ENCODE data around the gene HOXA13. TPM values are rescaled to one million over a fixed set of nuclear protein-coding genes. Genes with fewer than 3 reads are reported as not detected.

Gene HOXA13
- total and polyA plus RNA-seq, 2 donors (not counting 1 experiment from before 2014, with no cell fraction given): not detected

DNA sequence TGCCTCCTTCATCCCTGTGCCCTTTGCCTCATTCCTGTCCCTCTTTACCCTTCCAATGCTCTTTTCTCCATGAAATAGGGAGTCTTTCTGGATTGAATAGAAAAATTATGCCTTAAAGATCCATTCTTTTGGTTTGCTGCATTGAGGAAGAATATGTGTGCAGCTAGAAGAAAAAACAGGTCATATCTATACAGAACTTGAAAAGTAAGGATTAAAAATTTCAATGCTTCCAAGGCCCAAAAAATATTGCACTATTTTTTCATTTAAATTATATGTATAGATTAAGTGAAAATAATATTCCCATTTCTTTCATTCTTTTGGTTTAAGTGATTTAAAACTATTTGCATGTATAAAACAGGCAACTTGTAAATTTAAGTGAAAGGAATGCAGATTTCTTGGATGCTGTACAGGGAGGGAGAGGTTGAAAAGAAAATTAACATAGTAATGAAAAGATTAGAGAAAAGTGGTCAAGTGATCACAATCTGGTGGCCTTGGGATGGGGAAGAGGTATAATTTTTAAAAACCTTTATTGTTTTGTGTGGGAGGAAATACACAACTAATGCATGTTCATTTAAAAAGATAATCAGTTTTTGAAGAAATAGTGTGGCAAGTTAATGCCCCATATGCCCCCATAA is 24.2 kb upstream of the HOXA13 start:
- POLR2A ChIA-PET: no interaction called here
- no peak overlapping the region for H2AFZ ChIP-seq (ENCODE audit: insufficient read depth, low read depth, low read length, poor library complexity, severe bottlenecking)
- no peak overlapping the region for H3K4me2 ChIP-seq (replicated peaks; ENCODE audit: low read depth, low read length, poor library complexity, severe bottlenecking)
- peaks cover 2 to 73% (median 63%) of the 10 kb centered on the region in 4 experiments for H3K27me3 ChIP-seq (replicated peaks in 1 of 4; ENCODE audit: control extremely low read depth in 1 of 4, control insufficient read depth in 3 of 4, insufficient read depth in 4 of 4, low read length in 3 of 4)
- peaks cover 13% of the 10 kb centered on the region for H3K4me1 Mint-ChIP-seq
- no peak for ATAC-seq (ENCODE audit: low read depth)
- H3K27me3 Mint-ChIP-seq: peaks cover 79% of the 10 kb centered on the region
- no peak overlapping the region for H3K4me3 ChIP-seq (ENCODE audit: control extremely low read depth in 1 of 5, extremely low read depth in 1 of 5, insufficient read depth in 1 of 5, low read depth in 2 of 5, low read length in 4 of 5)
- CTCF ChIA-PET: interaction anchor here (0.9 to 1.1 kb wide), 3 partner anchors 13 to 796 kb away, joined by 3 to 4 read pairs (median 3); no protein-coding TSS in a partner anchor
- H3K9ac ChIP-seq (ENCODE audit: low read length): no peak overlapping the region
- H3K36me3 ChIP-seq (replicated peaks in 1 of 2; ENCODE audit: control extremely low read depth in 1 of 2, control insufficient read depth in 1 of 2, extremely low read depth in 1 of 2, insufficient read depth in 2 of 2, low read length in 1 of 2): no peaks in the 10 kb centered on the region
- H3K9me3 Mint-ChIP-seq (ENCODE audit: insufficient read depth): no peaks in the 10 kb centered on the region
- no peaks in the 10 kb centered on the region for H3K79me2 ChIP-seq (ENCODE audit: control insufficient read depth, insufficient read depth, low read length)
- no peak for DNase-seq
- intact Hi-C loops (cut with micrococcal nuclease): no loop called here
- TF ChIP-seq, protein P1, sequence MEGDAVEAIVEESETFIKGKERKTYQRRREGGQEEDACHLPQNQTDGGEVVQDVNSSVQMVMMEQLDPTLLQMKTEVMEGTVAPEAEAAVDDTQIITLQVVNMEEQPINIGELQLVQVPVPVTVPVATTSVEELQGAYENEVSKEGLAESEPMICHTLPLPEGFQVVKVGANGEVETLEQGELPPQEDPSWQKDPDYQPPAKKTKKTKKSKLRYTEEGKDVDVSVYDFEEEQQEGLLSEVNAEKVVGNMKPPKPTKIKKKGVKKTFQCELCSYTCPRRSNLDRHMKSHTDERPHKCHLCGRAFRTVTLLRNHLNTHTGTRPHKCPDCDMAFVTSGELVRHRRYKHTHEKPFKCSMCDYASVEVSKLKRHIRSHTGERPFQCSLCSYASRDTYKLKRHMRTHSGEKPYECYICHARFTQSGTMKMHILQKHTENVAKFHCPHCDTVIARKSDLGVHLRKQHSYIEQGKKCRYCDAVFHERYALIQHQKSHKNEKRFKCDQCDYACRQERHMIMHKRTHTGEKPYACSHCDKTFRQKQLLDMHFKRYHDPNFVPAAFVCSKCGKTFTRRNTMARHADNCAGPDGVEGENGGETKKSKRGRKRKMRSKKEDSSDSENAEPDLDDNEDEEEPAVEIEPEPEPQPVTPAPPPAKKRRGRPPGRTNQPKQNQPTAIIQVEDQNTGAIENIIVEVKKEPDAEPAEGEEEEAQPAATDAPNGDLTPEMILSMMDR (IDR thresholded peaks at IDR 0.05): no peak
- TF ChIP-seq EZH2 (IDR thresholded peaks at IDR 0.05; ENCODE audit: borderline replicate concordance, insufficient read depth, low read depth, low read length, poor library complexity, severe bottlenecking): no peak
- H3K9me3 ChIP-seq (ENCODE audit: control extremely low read depth in 1 of 3, control insufficient read depth in 2 of 3, insufficient read depth in 1 of 3, low read length in 2 of 3): peaks cover 0 to 3% (median 0%) of the 10 kb centered on the region in 3 donors
- no peak overlapping the region for H3K27ac Mint-ChIP-seq
- no peak overlapping the region for H3K27ac ChIP-seq (ENCODE audit: low read length in 2 of 2)
- no peaks in the 10 kb centered on the region for H4K20me1 ChIP-seq (ENCODE audit: control insufficient read depth, insufficient read depth, low read length, poor library complexity, severe bottlenecking)
- no peak overlapping the region for H3K4me3 Mint-ChIP-seq
- peaks cover 8 to 11% of the 10 kb centered on the region in 2 donors for H3K4me1 ChIP-seq (ENCODE audit: control insufficient read depth in 2 of 2, insufficient read depth in 2 of 2, low read length in 2 of 2)

DNA sequence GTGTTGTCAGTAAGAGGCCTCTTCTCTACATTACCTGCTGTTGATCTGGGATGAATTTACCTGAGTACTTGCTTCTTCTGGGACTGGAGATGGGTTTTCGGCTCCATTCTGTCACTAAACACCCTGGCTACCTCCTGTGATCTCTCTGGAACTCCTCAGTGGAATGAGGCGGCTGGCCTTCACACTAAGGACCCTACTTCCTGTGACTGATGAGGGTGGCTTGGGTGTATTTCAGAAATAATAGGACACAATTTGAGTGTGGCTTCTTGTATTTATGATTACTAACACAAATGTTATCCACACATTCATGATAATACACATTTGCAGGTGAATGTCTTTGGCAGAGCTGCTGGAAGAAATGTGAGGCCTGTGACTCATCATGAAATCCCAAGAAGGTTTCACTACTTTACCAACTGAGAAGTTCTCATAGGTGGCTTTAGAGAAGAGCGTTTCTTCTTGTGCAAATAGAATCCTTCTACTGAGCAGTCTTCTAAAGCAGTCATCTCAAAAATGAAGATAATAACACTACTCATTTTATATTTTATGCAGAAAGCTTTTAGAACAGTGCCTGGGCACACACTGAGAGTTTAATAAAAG is 21.4 kb upstream of the HOXA13 start:
- ChIA-PET POLR2A (no interaction called here), CTCF (interaction anchor here (0.8 to 1.2 kb wide), 2 partner anchors 10 to 553 kb away, joined by 3 read pairs; no protein-coding TSS in a partner anchor)
- Histone ChIP-seq H4K20me1 (ENCODE audit: control insufficient read depth, insufficient read depth, low read length, poor library complexity, severe bottlenecking) (no peaks in the 10 kb centered on the region), H3K9ac (ENCODE audit: low read length) (no peak overlapping the region), H3K4me3 (ENCODE audit: control extremely low read depth in 1 of 5, extremely low read depth in 1 of 5, insufficient read depth in 1 of 5, low read depth in 2 of 5, low read length in 4 of 5) (no peak overlapping the region), H3K36me3 (replicated peaks in 1 of 2; ENCODE audit: control extremely low read depth in 1 of 2, control insufficient read depth in 1 of 2, extremely low read depth in 1 of 2, insufficient read depth in 2 of 2, low read length in 1 of 2) (no peaks in the 10 kb centered on the region), H3K79me2 (ENCODE audit: control insufficient read depth, insufficient read depth, low read length) (no peaks in the 10 kb centered on the region), H3K27me3 (replicated peaks in 1 of 4; ENCODE audit: control extremely low read depth in 1 of 4, control insufficient read depth in 3 of 4, insufficient read depth in 4 of 4, low read length in 3 of 4) (peaks cover 2 to 72% (median 58%) of the 10 kb centered on the region in 4 experiments), H2AFZ (ENCODE audit: insufficient read depth, low read depth, low read length, poor library complexity, severe bottlenecking) (no peak overlapping the region), H3K4me2 (replicated peaks; ENCODE audit: low read depth, low read length, poor library complexity, severe bottlenecking) (no peak overlapping the region), H3K4me1 (ENCODE audit: control insufficient read depth in 2 of 2, insufficient read depth in 2 of 2, low read length in 2 of 2) (peaks cover 8 to 11% of the 10 kb centered on the region in 2 donors), H3K9me3 (ENCODE audit: control extremely low read depth in 1 of 3, control insufficient read depth in 2 of 3, insufficient read depth in 1 of 3, low read length in 2 of 3) (peaks cover 0 to 3% (median 0%) of the 10 kb centered on the region in 3 donors), H3K27ac (ENCODE audit: low read length in 2 of 2) (no peak overlapping the region)
- WGBS (ENCODE audit: insufficient coverage): no CpG with 5 or more reads among the region's 3 CpGs
- TF ChIP-seq, protein P1 (IDR thresholded peaks at IDR 0.05): no peak
- no peak for TF ChIP-seq EZH2 (IDR thresholded peaks at IDR 0.05; ENCODE audit: borderline replicate concordance, insufficient read depth, low read depth, low read length, poor library complexity, severe bottlenecking)
- peaks cover 13% of the 10 kb centered on the region for H3K4me1 Mint-ChIP-seq
- ATAC-seq (ENCODE audit: low read depth) (no peak), DNase-seq (no peak)
- H3K27ac Mint-ChIP-seq: no peak overlapping the region
- H3K27me3 Mint-ChIP-seq: peaks cover 67% of the 10 kb centered on the region
- H3K9me3 Mint-ChIP-seq (ENCODE audit: insufficient read depth): no peaks in the 10 kb centered on the region
- H3K4me3 Mint-ChIP-seq: peak overlapping the region; percentile 42
- intact Hi-C loops (cut with micrococcal nuclease): no loop called here
